Mesothelial cell of epicardium (in vitro differentiated cells): ENCODE data around the gene SNX9. TPM values are rescaled to one million over a fixed set of nuclear protein-coding genes. Genes with fewer than 3 reads are reported as not detected.

Source experiments
- DNase-seq, 2 experiments: peaks; one replicate each; pipeline ENCODE4 v3.0.0; 2021; ENCODE audit warnings: low spot score in 2 of 2; ENCODE audit not compliant: unreplicated experiment in 2 of 2
- H3K27ac Mint-ChIP-seq: 2 replicates; pipeline ENCODE4 v1.8.0; 2021; ENCODE audit warnings: mixed read lengths
- H3K27me3 Mint-ChIP-seq: 2 replicates; pipeline ENCODE4 v1.8.0; 2021; ENCODE audit warnings: low read depth, mixed read lengths
- H3K36me3 Mint-ChIP-seq: 2 replicates; pipeline ENCODE4 v1.8.0; 2021; ENCODE audit warnings: mixed read lengths
- H3K4me1 Mint-ChIP-seq: 2 replicates; pipeline ENCODE4 v1.8.0; 2021; ENCODE audit warnings: mixed read lengths
- H3K4me3 Mint-ChIP-seq: 2 replicates; pipeline ENCODE4 v1.8.0; 2021; ENCODE audit warnings: mild to moderate bottlenecking, moderate library complexity, mixed read lengths
- H3K9me3 Mint-ChIP-seq: 2 replicates; pipeline ENCODE4 v1.8.0; 2021; ENCODE audit warnings: mixed read lengths
- total RNA-seq: library from RNA; stranded (reverse); gene quantifications from 3 replicates; pipeline ENCODE4 v1.2.1, GENCODE V29; 2021
- TF ChIP-seq, protein P1 (sequence below): fragments of 200-600 bp; sonication (generic); IDR thresholded peaks from one replicate; pipeline ENCODE4 v1.5.0; 2021; ENCODE audit warnings: antibody characterized with exemption; ENCODE audit not compliant: unreplicated experiment

The SNX9 gene
- total RNA-seq = 22.8 to 24.0 TPM (median 23.1 TPM) in 3 replicates

DNA sequence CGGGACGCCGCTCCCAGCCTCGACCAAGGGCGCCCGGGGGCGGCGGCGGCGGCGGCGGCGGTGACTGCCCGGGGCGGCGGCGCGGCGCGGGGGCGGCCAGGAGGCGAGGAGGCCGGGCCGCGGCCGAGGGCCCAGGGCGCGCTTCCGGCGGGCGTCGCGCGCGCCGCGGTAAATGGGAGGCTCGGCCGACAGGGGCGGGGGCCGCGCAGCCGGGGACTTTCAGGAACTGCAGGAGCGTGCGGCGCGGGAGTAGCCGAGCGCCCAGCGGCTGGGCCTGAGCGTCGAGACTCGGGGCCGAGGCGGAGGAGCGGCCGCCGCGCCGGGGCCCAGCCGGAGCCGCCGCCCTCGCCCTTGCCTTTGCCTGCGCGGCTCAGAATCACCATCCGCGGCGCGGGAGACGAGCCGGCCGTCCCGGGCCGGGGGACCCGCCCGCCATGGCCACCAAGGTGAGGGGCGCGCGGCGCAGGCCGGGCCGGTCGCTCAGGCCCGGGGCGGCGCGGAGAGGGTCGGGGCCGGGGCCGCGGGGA, at the start of gene SNX9:
Gene SNX9 (plus strand): TSS at position 246 of the 527 bp plus-strand sequence. CDS start 189 bp downstream, at position 435.
- H3K27me3 Mint-ChIP-seq = peaks cover 2% of the 10 kb centered on the region
- peak within 1 kb of the TSS; percentile 100 for H3K27ac Mint-ChIP-seq
- H3K4me1 Mint-ChIP-seq = peaks cover 26% of the 10 kb centered on the region
- peak within 1 kb of the TSS; percentile 96 for H3K4me3 Mint-ChIP-seq
- TF ChIP-seq, protein P1, sequence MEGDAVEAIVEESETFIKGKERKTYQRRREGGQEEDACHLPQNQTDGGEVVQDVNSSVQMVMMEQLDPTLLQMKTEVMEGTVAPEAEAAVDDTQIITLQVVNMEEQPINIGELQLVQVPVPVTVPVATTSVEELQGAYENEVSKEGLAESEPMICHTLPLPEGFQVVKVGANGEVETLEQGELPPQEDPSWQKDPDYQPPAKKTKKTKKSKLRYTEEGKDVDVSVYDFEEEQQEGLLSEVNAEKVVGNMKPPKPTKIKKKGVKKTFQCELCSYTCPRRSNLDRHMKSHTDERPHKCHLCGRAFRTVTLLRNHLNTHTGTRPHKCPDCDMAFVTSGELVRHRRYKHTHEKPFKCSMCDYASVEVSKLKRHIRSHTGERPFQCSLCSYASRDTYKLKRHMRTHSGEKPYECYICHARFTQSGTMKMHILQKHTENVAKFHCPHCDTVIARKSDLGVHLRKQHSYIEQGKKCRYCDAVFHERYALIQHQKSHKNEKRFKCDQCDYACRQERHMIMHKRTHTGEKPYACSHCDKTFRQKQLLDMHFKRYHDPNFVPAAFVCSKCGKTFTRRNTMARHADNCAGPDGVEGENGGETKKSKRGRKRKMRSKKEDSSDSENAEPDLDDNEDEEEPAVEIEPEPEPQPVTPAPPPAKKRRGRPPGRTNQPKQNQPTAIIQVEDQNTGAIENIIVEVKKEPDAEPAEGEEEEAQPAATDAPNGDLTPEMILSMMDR = no peak
- no peaks in the 10 kb centered on the region for H3K9me3 Mint-ChIP-seq
- peak; percentile 63 to 65 for DNase-seq
- H3K36me3 Mint-ChIP-seq = no peaks in the 10 kb centered on the region

DNA sequence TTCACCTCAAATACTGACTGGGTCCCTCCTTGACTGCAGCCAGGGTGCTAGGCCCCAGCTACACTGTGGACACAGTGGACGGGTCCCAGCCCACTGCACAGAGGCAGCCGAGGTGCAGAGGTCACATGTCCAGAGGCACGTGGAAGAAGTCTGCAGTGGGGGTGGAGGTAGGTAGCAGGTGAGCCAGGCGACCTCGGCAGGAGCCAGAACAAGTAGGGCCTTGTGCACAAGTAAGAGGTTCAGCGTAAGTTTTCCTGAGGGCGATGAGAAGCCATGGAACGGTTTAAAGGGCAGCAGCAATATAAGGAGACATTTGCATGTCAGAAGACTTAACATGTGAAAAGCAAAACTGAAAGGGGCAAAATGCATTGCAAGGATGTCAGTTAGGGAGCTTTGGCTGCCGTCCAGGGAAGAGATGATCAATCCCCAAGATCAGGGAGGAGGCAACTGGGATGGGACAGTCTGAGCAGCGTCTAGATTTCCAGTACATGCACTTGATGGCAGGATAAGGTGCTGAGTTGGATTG, 49.7 kb upstream of the SNX9 start:
- Mint-ChIP-seq H3K36me3 (peaks cover 3% of the 10 kb centered on the region), H3K27ac (peak overlapping the region; percentile 48), H3K4me1 (peaks cover 13% of the 10 kb centered on the region), H3K4me3 (no peak overlapping the region), H3K27me3 (peaks cover 5% of the 10 kb centered on the region), H3K9me3 (peaks cover 6% of the 10 kb centered on the region)
- no peak for DNase-seq
- TF ChIP-seq, protein P1 = no peak

DNA sequence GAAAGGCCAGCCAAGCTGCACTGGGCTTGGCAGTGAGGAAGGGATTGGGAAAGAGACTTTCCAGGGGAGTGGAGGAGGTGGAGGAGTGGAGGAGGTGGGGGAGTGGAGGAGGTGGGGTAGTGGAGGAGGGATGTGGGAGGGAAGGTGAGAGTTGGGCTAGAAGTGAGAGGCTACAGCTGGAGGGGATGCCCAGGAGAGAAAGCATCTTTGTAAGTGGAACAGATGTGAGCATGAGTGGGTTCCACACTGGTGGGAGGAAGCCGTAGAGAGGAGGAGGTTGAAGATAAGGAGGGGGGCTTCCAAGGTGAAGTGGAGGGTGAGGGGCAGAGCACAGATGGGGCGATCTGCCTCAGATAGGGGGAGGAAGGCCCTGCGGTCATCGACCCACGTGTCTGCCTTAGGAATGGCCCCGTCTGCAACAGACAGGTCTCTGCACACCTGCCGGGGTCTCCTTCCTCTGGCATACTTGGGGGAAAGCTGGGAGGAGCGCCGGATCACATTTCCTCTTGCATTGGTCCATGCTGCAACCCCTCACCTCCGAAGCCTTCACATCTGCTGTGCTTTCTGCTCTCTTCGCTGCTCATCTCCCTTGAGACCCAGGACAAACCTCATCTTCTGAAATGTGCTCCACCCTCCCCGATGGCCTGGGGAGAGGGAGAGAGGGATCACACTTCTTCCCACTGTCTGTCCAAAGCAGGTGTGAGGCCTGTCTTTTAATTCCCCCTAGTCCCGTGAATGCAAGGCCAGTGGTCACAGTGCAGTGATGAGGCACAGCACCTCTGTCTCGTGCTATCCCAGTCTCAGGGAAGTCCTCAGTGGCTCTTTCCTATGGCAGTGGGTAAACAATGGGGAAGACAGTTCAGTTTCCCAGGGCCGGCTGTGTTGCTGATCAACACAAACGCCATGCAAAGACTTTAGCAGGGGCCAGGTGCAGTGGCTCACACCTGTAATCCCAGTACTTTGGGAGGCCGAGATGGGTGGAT, 48.6 kb upstream of the SNX9 start:
- H3K27ac Mint-ChIP-seq = no peak overlapping the region
- no peak overlapping the region for H3K4me3 Mint-ChIP-seq
- TF ChIP-seq, protein P1 = no peak
- peaks cover 7% of the 10 kb centered on the region for H3K27me3 Mint-ChIP-seq
- peaks cover 3% of the 10 kb centered on the region for H3K36me3 Mint-ChIP-seq
- H3K4me1 Mint-ChIP-seq = peaks cover 11% of the 10 kb centered on the region
- H3K9me3 Mint-ChIP-seq = peaks cover 6% of the 10 kb centered on the region
- DNase-seq = peak in 1 of 2 experiments; percentile 42

GRCh38 chr6:157775376-157775775, 47.7 kb upstream of the SNX9 start:
- Mint-ChIP-seq H3K36me3 (peaks cover 3% of the 10 kb centered on the region), H3K9me3 (peaks cover 6% of the 10 kb centered on the region), H3K27me3 (peaks cover 8% of the 10 kb centered on the region), H3K27ac (no peak overlapping the region), H3K4me3 (no peak overlapping the region), H3K4me1 (peaks cover 8% of the 10 kb centered on the region)
- TF ChIP-seq, protein P1 = no peak
- no peak for DNase-seq

GRCh38 chr6:157777344-157777743, 45.7 kb upstream of the SNX9 start:
- H3K4me3 Mint-ChIP-seq = no peak overlapping the region
- peaks cover 12% of the 10 kb centered on the region for H3K9me3 Mint-ChIP-seq
- H3K4me1 Mint-ChIP-seq = peaks cover 8% of the 10 kb centered on the region
- TF ChIP-seq, protein P1 = no peak
- no peak for DNase-seq
- peaks cover 3% of the 10 kb centered on the region for H3K36me3 Mint-ChIP-seq
- peaks cover 8% of the 10 kb centered on the region for H3K27me3 Mint-ChIP-seq
- no peak overlapping the region for H3K27ac Mint-ChIP-seq
